Measurements from ENCODE around the gene ARFRP1. TPM values are rescaled to one million over a fixed set of nuclear protein-coding genes. Genes with fewer than 3 reads are reported as not detected.

The ARFRP1 gene
- total RNA-seq, 2 donors from 2014 or later = 36.1 to 53.4 TPM

DNA sequence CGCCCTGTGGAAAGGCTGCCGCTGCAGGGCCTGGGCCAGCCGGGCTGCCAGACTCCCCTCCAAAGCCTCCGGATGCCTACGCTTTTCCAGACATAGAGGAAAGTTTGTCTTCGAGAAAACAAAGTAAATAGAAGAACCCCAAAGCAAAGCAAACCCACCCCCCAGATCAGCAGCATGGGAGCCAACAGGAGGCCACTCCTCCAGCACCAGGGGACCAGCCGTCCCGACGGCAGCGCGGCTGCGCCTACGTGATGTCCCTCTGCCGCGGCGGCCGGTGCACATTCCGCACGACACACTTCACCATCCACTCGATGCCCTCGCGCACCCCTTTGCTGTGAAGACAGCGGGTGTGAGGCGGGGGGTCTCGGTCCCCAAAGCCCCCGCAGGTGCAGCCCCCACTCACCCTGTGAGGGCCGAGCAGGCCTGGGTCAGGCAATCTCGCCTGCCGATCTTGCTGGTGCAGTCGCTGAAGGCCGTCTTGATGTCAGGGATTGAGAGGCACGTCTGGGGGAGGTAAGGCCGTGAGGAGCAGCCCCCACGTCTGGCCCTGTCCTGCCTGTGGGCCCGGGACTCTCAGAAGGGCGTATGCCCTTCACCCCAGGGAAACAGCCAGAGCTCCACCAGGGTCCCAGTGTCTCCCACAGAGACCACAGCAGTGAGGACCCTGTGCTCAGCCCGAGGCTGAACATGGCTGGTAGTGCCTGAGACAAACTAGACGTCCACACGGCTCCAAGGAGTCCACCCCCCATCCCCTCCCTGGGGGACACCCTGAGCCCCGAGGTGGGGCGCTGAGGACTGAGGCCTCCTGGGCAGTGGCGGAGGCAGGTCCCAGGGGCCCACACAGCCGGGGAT lies 7.4 kb downstream of the ARFRP1 start:
- peak in 1 of 2 donors; percentile 52 for DNase-seq (ENCODE audit: low spot score in 2 of 2)
- Mint-ChIP-seq H3K9me3 (no peaks in the 10 kb centered on the region), H3K36me3 (no peaks in the 10 kb centered on the region), H3K27ac (peak overlapping the region; percentile 38 to 60)
- ATAC-seq = no peak

DNA sequence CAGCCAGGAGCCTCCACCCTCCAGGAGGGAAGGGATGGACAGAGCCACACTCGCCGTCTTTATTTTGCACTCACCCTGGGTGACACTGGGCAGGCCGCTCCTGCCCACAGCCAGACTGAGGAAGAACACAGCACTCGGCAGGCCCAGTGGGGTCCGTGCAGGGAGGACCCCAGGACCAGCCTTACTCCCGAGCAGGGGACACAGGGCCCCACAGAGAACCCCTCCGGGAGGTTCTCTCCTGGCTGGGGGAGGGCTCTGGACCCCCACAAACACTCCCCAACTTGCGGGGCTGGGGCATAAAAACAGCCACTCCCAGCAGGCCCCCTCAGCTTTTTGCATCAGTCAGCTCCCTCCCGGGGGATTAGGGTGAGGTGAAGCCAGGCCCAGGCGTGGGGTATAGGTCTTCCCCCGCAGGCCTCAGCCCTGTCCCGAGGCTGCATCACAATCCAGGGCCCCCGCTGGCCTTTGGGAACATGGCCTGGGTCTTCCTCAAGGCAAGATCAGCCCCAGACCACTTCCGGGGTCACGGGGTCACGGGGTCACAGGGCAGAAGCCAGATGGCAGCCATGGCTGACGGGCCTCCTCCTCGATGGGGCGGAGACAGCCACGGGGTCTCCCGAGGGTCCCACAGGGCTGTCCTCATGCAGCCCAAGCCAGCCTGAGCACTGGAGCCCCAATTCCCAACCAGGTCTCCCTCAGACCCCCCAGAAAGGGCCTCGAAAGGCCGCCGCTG lies 8.1 kb downstream of the ARFRP1 start:
- H3K27ac Mint-ChIP-seq = peak overlapping the region; percentile 38 to 89
- ATAC-seq (no peak), DNase-seq (ENCODE audit: low spot score in 2 of 2) (no peak)
- no peaks in the 10 kb centered on the region for H3K9me3 Mint-ChIP-seq
- no peaks in the 10 kb centered on the region for H3K36me3 Mint-ChIP-seq

DNA sequence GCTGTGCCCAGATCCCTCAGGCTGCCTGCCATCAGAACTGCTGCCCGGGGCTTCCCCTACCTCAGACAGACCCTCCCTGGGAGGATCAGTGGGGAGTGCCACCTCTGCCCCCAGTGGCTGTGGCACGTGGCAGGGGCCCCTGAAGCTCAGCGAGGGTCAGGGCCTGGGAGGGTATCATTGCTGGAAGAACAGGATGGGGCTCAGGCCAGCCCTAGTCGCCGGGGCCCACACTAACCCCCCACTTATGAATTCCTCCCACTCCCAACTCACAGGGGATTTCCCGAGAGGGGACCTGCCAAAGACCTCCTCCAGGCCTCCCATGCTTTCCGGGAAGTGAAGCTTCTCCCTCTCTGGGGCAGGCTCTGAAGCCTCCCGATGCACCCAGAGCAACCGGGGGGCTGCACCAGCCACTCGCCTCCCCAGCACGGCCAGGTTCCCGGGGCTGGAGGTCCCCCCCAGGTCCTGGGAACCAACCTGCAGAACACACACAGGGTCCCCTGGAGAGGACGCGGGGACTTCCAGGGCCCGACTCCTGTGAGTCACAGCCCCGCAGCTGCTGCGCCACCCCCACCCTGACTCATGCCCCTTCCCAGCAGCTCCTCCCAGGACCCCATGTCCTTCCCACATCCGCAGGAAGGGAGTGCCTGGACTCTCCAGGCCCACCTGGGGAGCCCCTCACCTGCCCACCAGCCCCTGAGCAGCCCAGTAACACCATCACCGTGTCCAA lies 8.9 kb downstream of the ARFRP1 start:
- peak; percentile 54 to 68 for ATAC-seq
- Mint-ChIP-seq H3K9me3 (no peaks in the 10 kb centered on the region), H3K36me3 (peaks cover 0 to 2% of the 10 kb centered on the region in 2 donors), H3K27ac (peak overlapping the region; percentile 38 to 89)
- no peak for DNase-seq (ENCODE audit: low spot score in 2 of 2)

DNA sequence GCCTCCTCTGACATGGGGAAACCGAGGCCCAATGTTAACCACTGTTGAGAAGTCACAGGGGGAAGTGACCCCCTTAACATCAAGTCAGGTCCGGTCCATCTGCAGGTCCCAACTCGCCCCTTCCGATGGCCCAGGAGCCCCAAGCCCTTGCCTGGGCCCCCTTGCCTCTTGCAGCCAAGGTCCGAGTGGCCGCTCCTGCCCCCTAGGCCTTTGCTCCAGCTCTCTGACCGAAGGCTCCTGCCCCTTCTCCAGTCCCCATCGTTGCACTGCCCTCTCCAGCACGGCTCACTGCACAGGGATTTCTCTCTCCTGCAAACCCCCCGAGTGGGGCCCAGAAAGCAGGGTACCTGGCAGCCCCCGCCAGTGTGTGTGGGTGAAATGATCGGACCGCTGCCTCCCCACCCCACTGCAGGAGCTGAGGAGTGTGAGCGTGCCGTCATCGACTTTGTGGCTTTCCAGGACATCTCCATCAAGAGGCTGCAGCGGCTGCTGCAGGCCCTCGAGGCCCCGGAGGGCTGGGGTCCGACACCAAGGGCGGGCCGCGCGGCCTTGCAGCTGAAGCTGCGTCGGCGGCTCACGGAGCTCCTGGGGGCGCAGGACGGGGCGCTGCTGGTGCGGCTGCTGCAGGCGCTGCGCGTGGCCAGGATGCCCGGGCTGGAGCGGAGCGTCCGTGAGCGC lies 9.8 kb downstream of the ARFRP1 start:
- no peak for DNase-seq (ENCODE audit: low spot score in 2 of 2)
- ATAC-seq = no peak
- H3K9me3 Mint-ChIP-seq = no peaks in the 10 kb centered on the region
- peak overlapping the region; percentile 42 to 86 for H3K27ac Mint-ChIP-seq
- peaks cover 0 to 6% of the 10 kb centered on the region in 2 donors for H3K36me3 Mint-ChIP-seq

DNA sequence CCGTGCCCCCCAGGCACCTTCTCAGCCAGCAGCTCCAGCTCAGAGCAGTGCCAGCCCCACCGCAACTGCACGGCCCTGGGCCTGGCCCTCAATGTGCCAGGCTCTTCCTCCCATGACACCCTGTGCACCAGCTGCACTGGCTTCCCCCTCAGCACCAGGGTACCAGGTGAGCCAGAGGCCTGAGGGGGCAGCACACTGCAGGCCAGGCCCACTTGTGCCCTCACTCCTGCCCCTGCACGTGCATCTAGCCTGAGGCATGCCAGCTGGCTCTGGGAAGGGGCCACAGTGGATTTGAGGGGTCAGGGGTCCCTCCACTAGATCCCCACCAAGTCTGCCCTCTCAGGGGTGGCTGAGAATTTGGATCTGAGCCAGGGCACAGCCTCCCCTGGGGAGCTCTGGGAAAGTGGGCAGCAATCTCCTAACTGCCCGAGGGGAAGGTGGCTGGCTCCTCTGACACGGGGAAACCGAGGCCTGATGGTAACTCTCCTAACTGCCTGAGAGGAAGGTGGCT lies 10.4 kb downstream of the ARFRP1 start:
- Mint-ChIP-seq H3K9me3 (no peaks in the 10 kb centered on the region), H3K27ac (peak overlapping the region in 1 of 2 donors; percentile 42), H3K36me3 (peaks cover 0 to 6% of the 10 kb centered on the region in 2 donors)
- DNase-seq (ENCODE audit: low spot score in 2 of 2) = no peak
- no peak for ATAC-seq

DNA sequence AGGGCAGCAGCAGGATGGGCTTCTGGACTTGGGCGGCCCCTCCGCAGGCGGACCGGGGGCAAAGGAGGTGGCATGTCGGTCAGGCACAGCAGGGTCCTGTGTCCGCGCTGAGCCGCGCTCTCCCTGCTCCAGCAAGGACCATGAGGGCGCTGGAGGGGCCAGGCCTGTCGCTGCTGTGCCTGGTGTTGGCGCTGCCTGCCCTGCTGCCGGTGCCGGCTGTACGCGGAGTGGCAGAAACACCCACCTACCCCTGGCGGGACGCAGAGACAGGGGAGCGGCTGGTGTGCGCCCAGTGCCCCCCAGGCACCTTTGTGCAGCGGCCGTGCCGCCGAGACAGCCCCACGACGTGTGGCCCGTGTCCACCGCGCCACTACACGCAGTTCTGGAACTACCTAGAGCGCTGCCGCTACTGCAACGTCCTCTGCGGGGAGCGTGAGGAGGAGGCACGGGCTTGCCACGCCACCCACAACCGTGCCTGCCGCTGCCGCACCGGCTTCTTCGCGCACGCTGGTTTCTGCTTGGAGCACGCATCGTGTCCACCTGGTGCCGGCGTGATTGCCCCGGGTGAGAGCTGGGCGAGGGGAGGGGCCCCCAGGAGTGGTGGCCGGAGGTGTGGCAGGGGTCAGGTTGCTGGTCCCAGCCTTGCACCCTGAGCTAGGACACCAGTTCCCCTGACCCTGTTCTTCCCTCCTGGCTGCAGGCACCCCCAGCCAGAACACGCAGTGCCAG lies 11.0 kb downstream of the ARFRP1 start, which contains the start of gene TNFRSF6B:
TSS of gene TNFRSF6B (plus strand) at position 25 of the 729 bp plus-strand sequence. CDS start at position 141, 116 bp downstream.
- Mint-ChIP-seq H3K27ac (peak within 1 kb of the TSS in 1 of 2 donors; percentile 42), H3K36me3 (peaks cover 0 to 6% of the 10 kb centered on the region in 2 donors), H3K9me3 (no peaks in the 10 kb centered on the region)
- DNase-seq (ENCODE audit: low spot score in 2 of 2) (no peak), ATAC-seq (peak; percentile 3 to 15)

DNA sequence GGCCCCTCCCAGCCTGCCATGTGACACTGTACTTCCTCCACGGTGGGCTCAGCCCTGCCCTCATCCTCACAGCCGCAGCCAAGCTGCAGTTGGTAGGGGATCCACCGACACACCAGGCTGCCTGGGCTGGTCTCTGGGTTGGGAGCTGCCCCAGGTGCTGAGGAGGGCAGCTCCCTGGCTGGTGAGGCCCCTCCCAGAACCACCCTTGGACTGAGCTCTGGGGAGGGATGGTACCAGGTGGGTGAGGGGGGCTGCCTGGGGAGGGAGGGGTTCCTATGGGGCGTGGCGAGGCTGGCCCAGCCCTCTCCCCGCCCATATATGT lies 11.5 kb downstream of the ARFRP1 start:
- ATAC-seq = peak; percentile 29 to 53
- H3K36me3 Mint-ChIP-seq = peaks cover 0 to 6% of the 10 kb centered on the region in 2 donors
- DNase-seq (ENCODE audit: low spot score in 2 of 2) = no peak
- no peak overlapping the region for H3K27ac Mint-ChIP-seq
- H3K9me3 Mint-ChIP-seq = no peaks in the 10 kb centered on the region

DNA sequence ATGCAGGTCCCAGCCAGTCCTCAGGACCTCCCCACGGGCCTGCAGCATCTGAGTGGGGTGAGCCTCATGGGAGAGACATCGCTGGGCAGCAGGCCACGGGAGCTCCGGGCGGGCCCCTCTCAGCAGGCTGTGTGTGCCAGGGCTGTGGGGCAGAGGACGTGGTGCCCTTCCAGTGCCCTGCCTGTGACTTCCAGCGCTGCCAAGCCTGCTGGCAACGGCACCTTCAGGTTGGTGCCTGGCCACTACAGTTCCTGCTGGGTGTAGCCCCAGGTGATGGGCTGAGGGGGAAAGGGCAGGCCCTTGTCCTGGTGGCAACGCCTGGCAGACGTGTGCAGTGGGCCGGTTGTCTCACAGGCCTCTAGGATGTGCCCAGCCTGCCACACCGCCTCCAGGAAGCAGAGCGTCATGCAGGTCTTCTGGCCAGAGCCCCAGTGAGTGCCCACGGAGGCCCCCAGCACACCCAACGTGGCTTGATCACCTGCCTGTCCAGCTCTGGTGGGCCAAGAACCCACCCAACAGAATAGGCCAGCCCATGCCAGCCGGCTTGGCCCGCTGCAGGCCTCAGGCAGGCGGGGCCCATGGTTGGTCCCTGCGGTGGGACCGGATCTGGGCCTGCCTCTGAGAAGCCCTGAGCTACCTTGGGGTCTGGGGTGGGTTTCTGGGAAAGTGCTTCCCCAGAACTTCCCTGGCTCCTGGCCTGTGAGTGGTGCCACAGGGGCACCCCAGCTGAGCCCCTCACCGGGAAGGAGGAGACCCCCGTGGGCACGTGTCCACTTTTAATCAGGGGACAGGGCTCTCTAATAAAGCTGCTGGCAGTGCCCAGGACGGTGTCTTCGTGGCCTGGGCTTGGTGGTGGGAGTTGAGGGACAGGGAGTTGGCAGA lies 12.1 kb downstream of the ARFRP1 start:
- peaks cover 0 to 6% of the 10 kb centered on the region in 2 donors for H3K36me3 Mint-ChIP-seq

DNA sequence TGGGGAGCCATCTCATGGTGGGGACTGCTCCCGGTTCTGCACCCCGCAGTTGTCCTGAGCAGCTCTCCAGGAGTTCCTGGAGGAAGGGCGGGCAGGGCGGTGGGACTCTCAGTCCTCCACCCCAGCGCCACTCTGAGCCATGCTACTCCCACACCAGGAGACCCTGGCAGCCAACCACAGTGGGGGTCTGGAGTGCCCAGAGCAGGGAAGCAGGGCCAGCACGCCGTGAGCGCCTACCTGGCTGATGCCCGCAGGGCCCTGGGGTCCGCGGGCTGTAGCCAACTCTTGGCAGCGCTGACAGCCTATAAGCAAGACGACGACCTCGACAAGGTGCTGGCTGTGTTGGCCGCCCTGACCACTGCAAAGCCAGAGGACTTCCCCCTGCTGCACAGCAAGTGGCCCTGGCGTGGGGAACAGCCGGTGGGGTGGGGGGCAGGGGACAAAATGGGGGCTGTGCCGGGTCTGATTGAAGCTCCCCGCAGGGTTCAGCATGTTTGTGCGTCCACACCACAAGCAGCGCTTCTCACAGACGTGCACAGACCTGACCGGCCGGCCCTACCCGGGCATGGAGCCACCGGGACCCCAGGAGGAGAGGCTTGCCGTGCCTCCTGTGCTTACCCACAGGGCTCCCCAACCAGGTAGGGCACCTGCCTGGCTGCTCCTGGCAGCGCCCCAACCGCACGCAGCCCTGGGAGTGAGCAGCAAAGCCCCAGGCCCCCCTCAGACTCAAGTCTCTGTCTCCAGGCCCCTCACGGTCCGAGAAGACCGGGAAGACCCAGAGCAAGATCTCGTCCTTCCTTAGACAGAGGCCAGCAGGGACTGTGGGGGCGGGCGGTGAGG lies 13.0 kb downstream of the ARFRP1 start:
- no peaks in the 10 kb centered on the region for H3K9me3 Mint-ChIP-seq
- DNase-seq (ENCODE audit: low spot score in 2 of 2) (no peak), ATAC-seq (no peak)
- H3K27ac Mint-ChIP-seq = no peak overlapping the region
- peaks cover 0 to 6% of the 10 kb centered on the region in 2 donors for H3K36me3 Mint-ChIP-seq

More for the DNA sequence above, 12.1 kb downstream of the ARFRP1 start:
- Mint-ChIP-seq H3K27ac (no peak overlapping the region), H3K9me3 (no peaks in the 10 kb centered on the region)
- DNase-seq (ENCODE audit: low spot score in 2 of 2) (no peak), ATAC-seq (no peak)

DNA sequence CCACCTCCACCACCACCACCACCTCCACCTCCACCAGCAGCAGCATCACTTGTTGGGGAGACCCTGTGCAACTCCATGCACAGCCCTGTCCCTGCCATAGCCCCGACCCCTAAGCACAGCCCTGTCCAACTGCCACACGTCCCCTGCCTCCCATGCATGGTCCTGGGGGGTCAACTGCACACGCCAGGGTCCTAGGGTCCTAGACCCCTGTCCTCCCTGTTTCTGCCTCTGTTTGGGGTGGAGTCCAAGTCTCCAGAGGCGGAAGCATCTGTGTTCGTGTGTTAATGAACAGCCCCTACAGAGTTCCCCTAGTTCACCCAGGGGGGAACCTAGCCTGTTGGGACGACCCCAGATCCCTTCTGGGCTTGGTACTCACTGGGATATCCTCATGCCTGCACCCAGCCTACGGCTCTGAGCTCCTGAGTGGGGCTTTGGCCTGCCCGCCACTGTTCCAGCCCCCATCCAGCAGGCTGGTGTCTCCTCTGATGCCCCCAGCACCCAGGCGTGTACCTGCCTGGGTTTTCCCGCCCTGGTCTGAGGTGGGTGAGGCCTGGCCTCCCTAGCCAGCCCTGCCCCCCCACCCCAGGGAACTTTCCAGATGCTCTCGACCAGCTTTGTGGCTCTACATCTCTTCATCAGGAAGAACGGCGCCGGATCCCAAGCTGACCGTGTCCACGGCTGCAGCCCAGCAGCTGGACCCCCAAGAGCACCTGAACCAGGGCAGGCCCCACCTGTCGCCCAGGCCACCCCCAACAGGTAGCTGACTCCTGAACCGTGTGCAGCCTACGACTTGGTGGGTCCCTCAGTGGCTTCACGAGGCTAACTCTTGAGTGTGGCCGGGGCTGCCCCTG lies 13.8 kb downstream of the ARFRP1 start:
- H3K9me3 Mint-ChIP-seq = no peaks in the 10 kb centered on the region
- H3K36me3 Mint-ChIP-seq = peaks cover 0 to 6% of the 10 kb centered on the region in 2 donors
- DNase-seq (ENCODE audit: low spot score in 2 of 2) (no peak), ATAC-seq (no peak)
- H3K27ac Mint-ChIP-seq = peak overlapping the region in 1 of 2 donors; percentile 92

DNA sequence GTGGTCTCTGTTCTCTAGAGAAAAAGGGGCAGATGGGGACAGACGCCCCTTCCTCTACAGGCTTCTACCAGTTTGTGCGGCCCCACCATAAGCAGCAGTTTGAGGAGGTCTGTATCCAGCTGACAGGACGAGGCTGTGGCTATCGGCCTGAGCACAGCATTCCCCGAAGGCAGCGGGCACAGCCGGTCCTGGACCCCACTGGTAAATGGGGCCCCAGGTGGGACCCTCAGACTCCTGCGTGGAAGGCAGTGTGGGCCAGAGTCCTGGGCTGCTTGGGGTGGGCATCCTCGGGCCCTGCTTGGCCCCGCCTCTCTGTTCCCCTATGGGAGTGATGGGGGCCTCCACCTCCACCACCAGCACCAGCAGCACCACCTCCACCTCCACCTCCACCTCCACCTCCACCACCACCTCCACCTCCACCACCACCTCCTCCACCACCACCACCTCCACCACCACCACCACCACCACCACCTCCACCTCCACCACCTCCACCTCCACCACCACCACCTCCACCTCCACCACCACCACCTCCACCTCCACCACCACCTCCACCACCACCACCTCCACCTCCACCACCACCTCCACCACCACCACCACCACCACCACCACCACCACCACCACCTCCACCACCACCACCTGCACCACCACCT lies 14.6 kb downstream of the ARFRP1 start:
- H3K36me3 Mint-ChIP-seq = peaks cover 0 to 6% of the 10 kb centered on the region in 2 donors
- peak overlapping the region in 1 of 2 donors; percentile 48 for H3K27ac Mint-ChIP-seq
- H3K9me3 Mint-ChIP-seq = no peaks in the 10 kb centered on the region
- DNase-seq (ENCODE audit: low spot score in 2 of 2) (no peak), ATAC-seq (no peak)

DNA sequence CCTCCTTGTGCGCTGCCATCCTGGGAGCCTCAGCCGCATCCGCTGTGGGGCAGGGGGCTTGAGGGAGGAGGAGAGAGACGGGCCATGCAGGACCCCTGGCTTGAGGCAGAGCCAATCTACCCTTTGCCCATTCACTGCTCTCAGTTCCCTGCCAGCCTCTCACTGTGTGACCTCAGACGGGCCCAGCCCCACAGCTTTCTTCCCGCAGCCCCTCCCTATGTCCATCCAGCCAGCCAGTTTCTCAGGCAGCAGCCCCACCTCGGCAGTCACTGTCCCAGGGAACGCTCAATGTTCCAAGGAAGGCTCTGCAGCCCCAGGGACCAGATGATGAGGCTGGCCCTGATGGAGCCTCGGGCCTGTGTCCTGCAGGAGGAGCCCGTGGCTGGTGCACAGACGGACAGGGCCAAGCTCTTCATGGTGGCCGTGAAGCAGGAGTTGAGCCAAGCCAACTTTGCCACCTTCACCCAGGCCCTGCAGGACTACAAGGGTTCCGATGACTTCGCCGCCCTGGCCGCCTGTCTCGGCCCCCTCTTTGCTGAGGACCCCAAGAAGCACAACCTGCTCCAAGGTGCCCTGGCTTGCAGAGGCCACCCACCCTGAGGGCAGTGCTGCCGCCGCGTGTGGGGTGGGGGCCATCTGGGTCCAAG lies 15.2 kb downstream of the ARFRP1 start:
- no peak for DNase-seq (ENCODE audit: low spot score in 2 of 2)
- no peak for ATAC-seq
- Mint-ChIP-seq H3K27ac (peak overlapping the region in 1 of 2 donors; percentile 48), H3K9me3 (no peaks in the 10 kb centered on the region), H3K36me3 (peaks cover 0 to 6% of the 10 kb centered on the region in 2 donors)

Data from activated naive CD4-positive, alpha-beta T cell treated with anti-CD3 and anti-CD28 coated beads, Interleukin-2, amount 50 U/mL, for 72 hours (primary cell).